ENCODE measurements around the gene TRIM38. TPM values are rescaled to one million over a fixed set of nuclear protein-coding genes. Genes with fewer than 3 reads are reported as not detected.
A peak's percentile ranks its signal among the peaks of the same experiment; 100 is the strongest.

The TRIM38 gene
- total and polyA plus RNA-seq, 2 experiments from 2014 or later, result 5.2 to 8.6 TPM

DNA sequence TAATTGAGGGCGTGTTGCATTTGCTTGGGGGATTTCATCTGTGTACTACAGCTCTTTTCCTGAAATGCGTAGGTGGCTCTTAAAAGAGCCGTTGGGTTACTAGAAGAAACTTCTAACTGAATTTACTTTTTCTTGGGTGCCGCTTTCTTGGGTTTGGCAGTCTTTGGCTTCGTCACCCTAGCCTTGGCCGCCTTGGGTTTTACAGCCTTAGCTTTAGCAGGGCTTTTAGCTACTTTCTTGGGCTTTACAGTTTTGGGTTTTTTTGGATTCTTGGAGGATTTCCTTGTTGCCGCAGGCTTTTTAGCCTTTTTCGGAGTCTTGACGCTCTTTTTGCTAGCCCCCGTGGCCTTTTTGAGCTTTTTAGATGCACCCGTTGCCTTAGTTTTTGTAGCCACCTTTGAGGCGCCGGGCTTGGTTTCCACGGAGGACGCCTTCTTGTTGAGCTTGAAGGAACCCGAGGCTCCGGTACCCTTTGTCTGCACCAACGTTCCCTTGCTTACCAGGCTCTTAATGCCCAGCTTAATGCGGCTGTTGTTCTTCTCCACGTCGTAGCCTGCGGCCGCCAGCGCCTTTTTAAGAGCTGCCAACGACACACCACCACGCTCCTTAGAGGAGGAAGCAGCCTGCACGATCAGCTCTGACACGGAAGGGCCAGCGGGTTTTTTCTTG lies 54.5 kb downstream of the TRIM38 start:
- H4K20me1 ChIP-seq (ENCODE audit: insufficient read depth, poor library complexity, severe bottlenecking), result no peaks in the 10 kb centered on the region
- H3K4me2 ChIP-seq, result no peak overlapping the region
- no peak for DNase-seq (ENCODE audit: low spot score)
- H3K79me2 ChIP-seq, result no peaks in the 10 kb centered on the region
- no peak overlapping the region for H3K27ac ChIP-seq
- H3K9me2 ChIP-seq (replicated peaks; ENCODE audit: insufficient read depth), result no peaks in the 10 kb centered on the region
- H3K4me3 ChIP-seq, result no peak overlapping the region
- no peaks in the 10 kb centered on the region for H3K27me3 ChIP-seq
- TF ChIP-seq EZH2phosphoT487 (IDR thresholded peaks at IDR 0.05; ENCODE audit: low read depth, severe bottlenecking, unreplicated experiment), result no peak
- TF ChIP-seq EZH2 (IDR thresholded peaks at IDR 0.05; ENCODE audit: borderline replicate concordance), result no peak
- TF ChIP-seq, protein P1, sequence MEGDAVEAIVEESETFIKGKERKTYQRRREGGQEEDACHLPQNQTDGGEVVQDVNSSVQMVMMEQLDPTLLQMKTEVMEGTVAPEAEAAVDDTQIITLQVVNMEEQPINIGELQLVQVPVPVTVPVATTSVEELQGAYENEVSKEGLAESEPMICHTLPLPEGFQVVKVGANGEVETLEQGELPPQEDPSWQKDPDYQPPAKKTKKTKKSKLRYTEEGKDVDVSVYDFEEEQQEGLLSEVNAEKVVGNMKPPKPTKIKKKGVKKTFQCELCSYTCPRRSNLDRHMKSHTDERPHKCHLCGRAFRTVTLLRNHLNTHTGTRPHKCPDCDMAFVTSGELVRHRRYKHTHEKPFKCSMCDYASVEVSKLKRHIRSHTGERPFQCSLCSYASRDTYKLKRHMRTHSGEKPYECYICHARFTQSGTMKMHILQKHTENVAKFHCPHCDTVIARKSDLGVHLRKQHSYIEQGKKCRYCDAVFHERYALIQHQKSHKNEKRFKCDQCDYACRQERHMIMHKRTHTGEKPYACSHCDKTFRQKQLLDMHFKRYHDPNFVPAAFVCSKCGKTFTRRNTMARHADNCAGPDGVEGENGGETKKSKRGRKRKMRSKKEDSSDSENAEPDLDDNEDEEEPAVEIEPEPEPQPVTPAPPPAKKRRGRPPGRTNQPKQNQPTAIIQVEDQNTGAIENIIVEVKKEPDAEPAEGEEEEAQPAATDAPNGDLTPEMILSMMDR (IDR thresholded peaks at IDR 0.05; ENCODE audit: poor library complexity), result no peak
- WGBS (ENCODE audit: low lambda C conversion rate, missing lambda C conversion rate), result 95% methylated on average over 29 of the region's 29 CpGs
- H3K9me3 ChIP-seq (ENCODE audit: low read depth), result no peaks in the 10 kb centered on the region
- H2AFZ ChIP-seq, result no peak overlapping the region
- H3K4me1 ChIP-seq (ENCODE audit: insufficient read depth), result no peaks in the 10 kb centered on the region
- no peaks in the 10 kb centered on the region for H3K36me3 ChIP-seq (replicated peaks; ENCODE audit: insufficient read depth, low read depth)

DNA sequence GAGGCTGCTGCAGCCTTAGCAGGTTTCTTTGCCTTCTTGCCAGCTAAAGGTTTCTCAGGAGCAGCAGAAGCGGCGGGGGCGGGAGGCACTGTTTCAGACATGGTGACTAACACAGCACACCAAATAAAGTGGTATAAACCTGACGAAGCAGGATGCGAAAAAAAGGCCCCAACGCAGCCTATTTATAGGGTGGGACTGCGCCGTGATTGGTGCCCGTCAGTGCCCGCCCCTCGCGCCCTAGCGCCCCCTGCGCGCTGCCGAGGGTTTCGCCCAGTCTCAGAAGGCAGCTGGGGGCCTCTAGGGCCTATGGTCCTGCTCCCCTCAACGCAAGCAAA lies 55.0 kb downstream of the TRIM38 start:
- WGBS (ENCODE audit: low lambda C conversion rate, missing lambda C conversion rate), result 88% methylated on average over 18 of the region's 18 CpGs
- no peak overlapping the region for H3K4me3 ChIP-seq
- H3K9me2 ChIP-seq (replicated peaks; ENCODE audit: insufficient read depth), result no peaks in the 10 kb centered on the region
- no peak overlapping the region for H3K27ac ChIP-seq
- H3K36me3 ChIP-seq (replicated peaks; ENCODE audit: insufficient read depth, low read depth), result no peaks in the 10 kb centered on the region
- TF ChIP-seq EZH2phosphoT487 (IDR thresholded peaks at IDR 0.05; ENCODE audit: low read depth, severe bottlenecking, unreplicated experiment) (no peak), EZH2 (IDR thresholded peaks at IDR 0.05; ENCODE audit: borderline replicate concordance) (no peak)
- TF ChIP-seq, protein P1 (IDR thresholded peaks at IDR 0.05; ENCODE audit: poor library complexity), result no peak
- no peaks in the 10 kb centered on the region for H3K27me3 ChIP-seq
- no peaks in the 10 kb centered on the region for H3K79me2 ChIP-seq
- H4K20me1 ChIP-seq (ENCODE audit: insufficient read depth, poor library complexity, severe bottlenecking), result no peaks in the 10 kb centered on the region
- no peaks in the 10 kb centered on the region for H3K4me1 ChIP-seq (ENCODE audit: insufficient read depth)
- H3K9me3 ChIP-seq (ENCODE audit: low read depth), result no peaks in the 10 kb centered on the region
- no peak for DNase-seq (ENCODE audit: low spot score)
- H2AFZ ChIP-seq, result no peak overlapping the region
- H3K4me2 ChIP-seq, result no peak overlapping the region

DNA sequence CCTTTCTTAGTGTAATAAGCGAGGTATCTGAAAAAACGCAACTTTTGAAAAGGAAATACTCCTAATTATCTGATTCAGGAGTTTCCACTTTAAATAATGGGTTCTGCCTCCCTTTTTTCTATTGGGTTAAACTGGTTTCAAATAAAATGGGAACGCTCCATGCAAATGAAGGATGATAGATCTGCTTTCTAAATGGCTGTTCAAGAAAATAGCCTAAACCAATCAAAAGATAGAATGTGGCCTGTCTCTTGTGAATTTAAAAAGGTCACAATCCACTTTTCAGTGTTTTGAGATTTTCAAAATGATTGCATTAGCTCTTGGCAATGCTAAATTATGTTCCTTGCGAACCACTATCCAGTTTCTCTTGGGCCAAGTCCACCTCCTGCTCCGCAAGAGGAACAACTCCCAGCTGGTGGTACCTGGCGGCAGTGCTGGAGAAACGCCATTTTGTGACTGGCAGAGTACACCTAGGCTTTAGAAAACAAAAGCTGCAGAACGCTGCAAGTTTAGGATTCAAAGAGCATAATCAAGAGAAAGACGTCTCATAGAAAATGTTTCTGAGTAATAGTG lies 56.7 kb downstream of the TRIM38 start:
- Histone ChIP-seq H3K27ac (peak overlapping the region; percentile 100), H3K4me2 (peak overlapping the region; percentile 82), H3K27me3 (no peaks in the 10 kb centered on the region), H2AFZ (no peak overlapping the region), H3K9me3 (ENCODE audit: low read depth) (no peaks in the 10 kb centered on the region), H3K4me3 (no peak overlapping the region), H4K20me1 (ENCODE audit: insufficient read depth, poor library complexity, severe bottlenecking) (no peaks in the 10 kb centered on the region), H3K4me1 (ENCODE audit: insufficient read depth) (no peaks in the 10 kb centered on the region), H3K9me2 (replicated peaks; ENCODE audit: insufficient read depth) (no peaks in the 10 kb centered on the region), H3K79me2 (no peaks in the 10 kb centered on the region), H3K36me3 (replicated peaks; ENCODE audit: insufficient read depth, low read depth) (no peaks in the 10 kb centered on the region)
- DNase-seq (ENCODE audit: low spot score), result no peak
- TF ChIP-seq, protein P1 (IDR thresholded peaks at IDR 0.05; ENCODE audit: poor library complexity), result no peak
- TF ChIP-seq EZH2 (IDR thresholded peaks at IDR 0.05; ENCODE audit: borderline replicate concordance), result no peak
- TF ChIP-seq EZH2phosphoT487 (IDR thresholded peaks at IDR 0.05; ENCODE audit: low read depth, severe bottlenecking, unreplicated experiment), result no peak
- 88% methylated on average over 9 of the region's 9 CpGs for WGBS (ENCODE audit: low lambda C conversion rate, missing lambda C conversion rate)
